Glomerular endothelial cell (primary cell): ENCODE measurements around the gene ARID5B. TPM values are rescaled to one million over a fixed set of nuclear protein-coding genes. Genes with fewer than 3 reads are reported as not detected.

Experiments
- DNase-seq: peaks from one replicate; pipeline ENCODE4 v3.0.0-alpha.2; 2011; ENCODE audit warnings: low read depth, low spot score; ENCODE audit errors: extremely low read depth
- total RNA-seq: library from RNA; depleted of rRNA; stranded (reverse); fragments of >200 nt; gene quantifications from 2 replicates; pipeline ENCODE4 v1.2.3, GENCODE V29; 2015

Gene ARID5B
- total RNA-seq, 1 donor from 2014 or later: 9.9 TPM

DNA sequence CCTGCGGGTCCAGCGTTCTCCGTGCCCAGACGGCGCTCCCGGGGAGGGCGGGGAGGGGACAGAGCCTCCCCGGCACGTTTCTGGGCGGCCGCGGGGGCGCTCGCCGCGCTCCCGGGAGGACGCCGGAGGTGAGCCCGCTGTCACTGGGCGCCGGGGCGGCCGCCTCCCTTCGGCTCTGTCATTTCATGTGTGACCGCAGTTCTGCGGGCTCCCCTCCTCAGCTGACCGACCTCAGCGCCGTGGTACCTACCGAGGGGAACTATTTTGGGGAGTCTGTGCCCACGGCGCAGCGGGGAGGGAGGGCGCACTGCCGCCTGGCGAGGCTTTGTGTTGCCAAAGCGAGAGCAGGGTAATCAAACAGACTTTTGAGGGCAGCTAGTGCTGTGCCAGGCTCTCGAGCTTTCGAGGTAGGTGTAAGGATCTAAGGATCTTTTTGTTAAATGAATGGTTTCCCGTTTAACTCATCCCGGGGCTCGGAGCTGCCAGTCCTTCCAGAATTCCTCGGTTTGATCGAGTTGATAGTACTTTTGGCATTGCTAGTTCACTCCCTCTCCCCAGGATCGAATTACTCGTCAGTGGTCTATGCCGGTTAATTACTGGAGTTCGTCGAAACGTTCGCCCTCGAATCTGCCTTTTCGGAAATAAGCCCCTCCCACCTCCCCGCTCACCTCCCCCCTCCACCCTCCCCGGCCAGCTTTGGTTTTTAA is 1.9 kb downstream of the ARID5B start:
- DNase-seq: no peak

- no peak for DNase-seq
These were observed 2.4 kb downstream of the ARID5B start for GRCh38 chr10:61903928-61904344.

GRCh38 chr10:61904733-61905725 is 3.5 kb downstream of the ARID5B start:
- DNase-seq: no peak

DNA sequence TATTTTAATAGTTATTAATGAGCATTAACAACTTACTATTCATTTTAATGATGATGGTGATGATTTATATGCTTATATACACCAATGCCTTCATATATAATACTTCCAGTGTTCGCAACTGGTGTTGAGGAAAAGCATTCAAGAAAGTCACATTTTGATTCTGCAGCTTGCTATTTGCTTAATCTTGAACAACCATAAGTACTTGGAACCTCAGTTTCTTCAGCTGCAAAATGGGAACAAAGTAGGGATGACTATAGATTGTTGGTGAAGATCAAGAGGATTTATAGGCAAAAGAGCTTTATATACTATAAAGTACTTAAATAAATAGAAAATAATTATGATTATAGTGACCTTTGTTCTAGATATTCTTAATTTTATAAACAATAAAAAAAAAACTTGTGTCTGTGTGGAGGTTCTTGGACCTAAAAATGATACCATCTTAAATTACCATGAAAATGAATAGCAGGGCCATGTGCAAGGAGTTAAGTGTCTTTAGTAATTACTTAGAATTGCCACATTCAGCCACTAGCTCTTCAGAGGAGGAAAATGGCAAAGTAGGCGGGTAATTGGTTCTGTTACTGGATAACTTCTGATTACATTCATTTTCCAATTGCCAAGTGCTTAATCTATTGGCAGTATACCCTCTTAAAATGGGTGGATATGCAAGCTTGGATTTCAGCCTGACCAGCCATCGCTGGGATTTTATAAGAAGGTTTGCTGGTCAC is 4.5 kb downstream of the ARID5B start:
- no peak for DNase-seq

- no peak for DNase-seq
These were observed 5.0 kb downstream of the ARID5B start for GRCh38 chr10:61906562-61906901.

- DNase-seq: no peak
These were observed 5.5 kb downstream of the ARID5B start for GRCh38 chr10:61907011-61907410.

- DNase-seq: no peak
These were observed 6.1 kb downstream of the ARID5B start for GRCh38 chr10:61907587-61907986.

GRCh38 chr10:61910226-61910805 is 8.8 kb downstream of the ARID5B start:
- no peak for DNase-seq

DNA sequence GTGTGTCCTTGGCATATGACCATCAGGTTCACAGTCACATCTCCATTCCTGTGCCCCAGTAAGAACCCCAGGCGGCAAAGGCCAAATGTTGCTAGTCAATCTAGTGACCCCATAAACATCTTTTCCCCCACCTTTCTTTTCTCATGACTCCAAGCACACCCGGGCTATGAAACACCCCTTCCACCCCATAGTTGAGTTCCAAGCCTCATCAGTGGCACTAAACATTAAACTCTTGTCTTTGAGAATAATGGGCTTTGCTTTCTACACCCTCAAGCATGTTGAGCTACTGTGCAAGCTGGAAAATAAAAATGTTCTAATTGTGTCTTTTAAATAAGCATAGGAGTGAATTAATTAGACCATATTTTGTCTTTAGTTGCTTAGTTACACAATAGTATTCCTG is 9.4 kb downstream of the ARID5B start:
- no peak for DNase-seq

GRCh38 chr10:61911425-61911824 is 9.9 kb downstream of the ARID5B start:
- DNase-seq: no peak

GRCh38 chr10:61912981-61913380 is 11.5 kb downstream of the ARID5B start:
- no peak for DNase-seq

DNA sequence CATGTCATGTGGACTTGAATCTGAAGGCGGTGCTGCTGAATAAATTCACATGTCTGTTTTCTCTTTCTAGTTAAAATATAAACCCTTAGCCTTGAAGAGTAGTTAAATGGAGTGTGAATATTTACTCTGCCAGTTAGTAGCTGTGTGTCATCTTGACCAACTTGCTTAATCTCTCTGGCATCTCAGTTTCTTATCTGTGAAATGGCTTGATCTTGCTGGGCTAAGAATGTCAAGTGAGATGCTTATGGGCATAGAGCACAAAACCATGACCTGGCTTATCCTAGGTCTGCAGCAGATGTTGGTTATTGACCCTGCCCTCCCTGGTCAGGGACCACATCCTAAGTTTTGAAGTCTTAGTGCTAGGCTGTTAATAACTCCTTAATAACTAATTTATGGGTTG is 16.6 kb downstream of the ARID5B start:
- no peak for DNase-seq

DNA sequence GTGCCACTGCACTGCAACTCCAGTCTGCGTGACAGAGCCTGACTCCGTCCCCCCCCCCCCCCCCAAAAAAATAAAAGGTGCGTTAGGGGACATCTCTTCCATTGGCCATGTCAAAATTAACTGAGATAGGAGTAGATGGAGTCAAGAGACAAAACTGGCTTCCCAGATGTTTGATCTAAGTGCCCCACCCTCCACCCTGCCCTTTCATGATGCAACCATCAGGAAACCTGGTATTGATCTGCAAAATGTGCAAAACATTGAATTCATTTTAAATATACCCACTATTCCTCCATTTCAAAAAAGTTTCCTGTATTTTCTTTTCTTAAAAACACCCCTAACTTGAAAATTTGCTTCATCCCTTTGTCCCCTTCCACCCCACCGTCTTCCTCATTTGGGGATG is 17.5 kb downstream of the ARID5B start:
- no peak for DNase-seq

- DNase-seq: no peak
These were observed 18.2 kb downstream of the ARID5B start for GRCh38 chr10:61919646-61920215.

- DNase-seq: no peak
These were observed 19.6 kb downstream of the ARID5B start for GRCh38 chr10:61921143-61921542.

DNA sequence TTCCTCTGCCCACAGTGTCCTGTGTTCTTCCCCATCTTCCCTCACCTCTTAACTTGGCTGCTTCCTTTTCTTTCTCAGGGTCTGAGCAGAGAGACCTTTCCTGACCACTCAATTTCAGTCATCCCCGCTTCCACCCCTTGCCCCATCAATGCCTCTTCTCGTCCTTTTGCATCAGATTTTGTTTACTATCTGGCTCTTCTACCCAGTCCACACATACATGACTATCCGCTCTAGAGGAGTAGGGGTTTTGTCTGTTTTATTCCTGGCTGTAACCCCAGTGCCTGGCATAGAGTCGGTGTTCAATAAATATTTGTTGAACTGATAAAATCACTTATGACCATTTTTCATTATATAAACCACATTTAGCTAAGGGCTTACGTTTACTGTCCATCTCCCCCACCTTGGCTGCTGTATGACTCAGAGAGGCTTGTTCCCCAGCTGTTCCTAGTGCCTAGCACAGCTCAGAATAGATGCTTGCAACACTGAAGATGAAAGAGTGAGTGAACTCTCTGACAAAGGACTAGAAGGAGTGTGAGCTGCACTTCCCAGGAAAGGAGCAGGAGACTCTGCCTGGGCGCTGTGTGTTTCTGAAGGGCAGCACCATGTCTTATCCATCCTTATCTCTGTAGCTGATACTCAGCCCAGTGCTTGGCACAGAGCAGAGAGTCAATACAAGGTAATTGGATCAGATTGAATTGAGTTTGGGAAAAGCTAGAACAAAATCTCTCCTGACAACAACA is 21.9 kb downstream of the ARID5B start:
- DNase-seq: no peak

GRCh38 chr10:61923950-61924274 is 22.4 kb downstream of the ARID5B start:
- no peak for DNase-seq

DNA sequence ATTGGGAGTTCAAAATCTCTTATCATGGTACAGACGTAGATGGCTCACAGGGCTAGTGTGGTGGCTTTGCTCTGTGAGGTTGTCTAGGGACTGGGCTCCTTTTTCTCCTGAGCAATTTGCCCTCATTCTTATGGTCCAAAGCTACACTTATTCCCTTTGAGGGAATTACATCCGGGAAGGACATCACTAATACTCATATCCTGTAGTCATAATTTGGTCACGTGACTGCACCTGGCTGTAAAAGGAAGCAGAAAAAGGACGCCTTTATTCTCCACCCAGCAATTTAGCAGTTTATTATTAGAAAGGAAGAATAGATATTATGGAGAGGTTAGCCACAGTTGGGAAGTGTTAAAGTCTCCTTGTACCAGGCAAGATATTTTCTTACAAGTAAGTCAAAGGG is 28.1 kb downstream of the ARID5B start:
- DNase-seq: no peak

DNA sequence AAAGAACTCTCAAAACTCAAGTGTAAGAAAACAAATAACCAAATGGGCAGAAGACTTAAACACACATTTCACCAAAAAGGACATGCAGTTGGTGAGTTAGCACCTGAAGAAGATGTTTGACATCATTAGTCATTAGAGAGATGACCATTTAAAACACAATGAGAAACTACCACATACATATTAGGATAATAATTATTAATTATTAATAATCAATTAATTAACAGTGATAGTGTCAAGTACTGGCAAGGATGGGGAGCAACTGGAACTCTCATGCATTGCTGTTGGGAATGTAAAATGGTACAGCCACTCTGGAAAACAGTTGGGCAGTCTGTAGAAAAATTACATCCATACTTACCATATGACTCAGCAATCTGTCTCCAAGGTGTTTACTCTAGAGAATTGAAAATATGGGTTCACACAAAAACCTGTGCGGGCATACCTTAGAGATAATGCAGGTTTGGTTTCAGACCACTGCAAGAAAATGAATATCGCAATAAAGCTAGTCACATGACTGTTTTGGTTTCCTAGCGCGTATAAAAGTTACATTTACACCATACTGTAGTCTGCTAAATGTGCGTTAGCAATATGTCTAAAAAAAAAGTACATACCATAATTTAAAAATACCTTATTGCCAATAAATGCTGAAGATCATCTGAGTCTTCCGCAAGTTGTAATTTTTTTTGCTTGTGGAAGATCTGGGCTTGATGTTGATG is 30.3 kb downstream of the ARID5B start:
- DNase-seq: no peak
